Activated T-helper 1 cell treated with Interleukin-2 at 50 U/mL for 16 hours (primary cell): ENCODE measurements around the gene PCBP2.
"Not testable (repeated sequence)": the region's sequence is repeated elsewhere in the genome, so short reads cannot be mapped to it uniquely, and the experiment has no call there.

Source experiments
- DNase-seq: peaks from one replicate; pipeline ENCODE4 v3.0.0-alpha.2; 2020; ENCODE audit warnings: low read depth

PCBP2 gene

DNA sequence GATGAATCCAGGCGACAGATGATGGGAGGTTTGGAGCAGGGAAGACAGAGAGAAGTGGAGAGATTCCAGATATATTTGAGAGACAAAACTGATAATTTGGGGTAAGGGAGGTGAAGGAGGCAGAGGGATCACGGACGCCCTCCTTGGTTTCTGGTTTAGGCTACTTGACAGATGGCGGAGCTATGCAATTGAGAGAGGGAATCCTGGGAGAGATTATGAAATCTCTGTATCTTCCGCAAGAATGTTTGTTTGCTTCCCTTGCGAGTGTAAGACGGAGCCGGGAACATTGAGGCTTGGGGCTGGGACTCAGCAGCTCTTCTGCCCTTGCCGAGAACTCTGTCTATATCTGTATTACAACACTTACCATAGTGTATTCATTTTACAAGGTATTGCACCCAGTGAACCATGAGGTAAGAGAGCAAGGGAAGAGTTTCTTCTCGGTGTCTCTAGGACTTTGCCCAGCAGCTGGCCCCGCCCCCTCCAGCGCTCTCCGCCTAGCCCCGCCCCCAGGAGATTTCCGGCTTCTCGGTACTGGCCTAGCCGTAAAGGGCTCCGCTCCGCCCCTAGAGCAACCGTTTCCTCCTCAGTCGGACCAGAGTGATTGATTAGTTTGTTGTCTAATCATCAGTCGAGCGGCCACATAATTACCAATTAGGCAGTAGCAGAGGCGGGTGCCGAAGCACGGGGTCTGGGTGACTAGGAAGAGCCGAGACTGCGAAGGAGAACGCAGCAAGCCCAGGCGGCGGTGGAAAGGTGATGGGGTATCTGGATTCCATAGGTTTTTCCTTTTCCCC is 10.7 kb upstream of the PCBP2 start, which contains the start of gene PRR13:
Gene PRR13, plus strand, starts transcription at position 695 of the 794 bp plus-strand sequence. CDS start 981 bp downstream, outside the sequence.
- peak; percentile 96 for DNase-seq

DNA sequence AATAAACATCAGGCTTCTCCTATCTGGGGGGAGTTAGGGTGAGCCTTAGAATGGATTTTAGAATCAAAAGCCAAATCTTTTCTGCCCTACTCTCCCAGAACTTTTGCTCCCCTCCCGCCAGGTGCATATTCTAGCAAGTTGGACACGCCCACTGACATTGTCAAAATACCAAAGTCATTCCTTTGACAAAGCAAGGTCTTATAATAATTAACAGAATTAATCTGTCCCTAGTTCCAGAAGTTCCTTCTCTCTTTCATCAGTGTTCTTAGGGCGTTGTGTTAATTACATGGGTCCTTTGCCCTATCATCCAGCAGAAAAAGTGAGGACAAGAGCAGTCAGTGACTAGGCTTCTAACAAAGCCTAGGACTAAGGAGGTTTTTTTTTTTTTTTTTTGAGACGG is 7.9 kb upstream of the PCBP2 start:
- no peak for DNase-seq

DNA sequence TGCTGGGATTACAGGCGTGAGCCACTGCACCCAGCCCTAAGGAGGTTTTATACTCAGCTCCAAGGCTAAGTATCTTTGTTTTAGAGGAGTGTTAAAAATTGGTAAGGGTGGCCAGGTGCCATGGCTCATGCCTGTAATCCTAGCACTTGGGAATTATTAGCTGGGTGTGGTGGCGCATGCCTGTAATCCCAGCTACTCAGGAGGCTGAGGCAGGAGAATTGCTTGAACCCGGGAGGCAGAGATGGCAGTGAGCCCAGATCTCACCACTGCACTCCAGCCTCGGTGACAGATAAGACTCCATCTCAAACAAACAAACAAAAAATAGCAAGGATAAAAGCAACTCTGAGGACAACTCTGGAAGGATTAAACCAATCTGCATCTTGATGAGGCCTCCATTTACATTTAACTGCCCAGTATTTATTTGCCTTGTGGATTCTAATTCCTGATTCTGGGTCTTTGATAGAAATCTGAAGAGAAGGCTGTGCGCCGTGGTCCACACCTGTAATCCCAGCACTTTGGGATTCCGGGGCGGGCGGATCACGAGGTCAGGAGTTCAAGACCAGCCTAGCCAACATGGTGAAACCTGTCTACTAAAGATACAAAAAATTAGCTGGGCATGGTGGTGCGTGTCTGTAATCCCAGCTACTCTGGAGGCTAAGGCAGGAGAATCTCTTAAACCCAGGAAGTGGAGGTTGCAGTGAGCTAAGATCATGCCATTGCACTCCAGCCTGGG is 7.1 kb upstream of the PCBP2 start:
- not testable (repeated sequence) for DNase-seq

DNA sequence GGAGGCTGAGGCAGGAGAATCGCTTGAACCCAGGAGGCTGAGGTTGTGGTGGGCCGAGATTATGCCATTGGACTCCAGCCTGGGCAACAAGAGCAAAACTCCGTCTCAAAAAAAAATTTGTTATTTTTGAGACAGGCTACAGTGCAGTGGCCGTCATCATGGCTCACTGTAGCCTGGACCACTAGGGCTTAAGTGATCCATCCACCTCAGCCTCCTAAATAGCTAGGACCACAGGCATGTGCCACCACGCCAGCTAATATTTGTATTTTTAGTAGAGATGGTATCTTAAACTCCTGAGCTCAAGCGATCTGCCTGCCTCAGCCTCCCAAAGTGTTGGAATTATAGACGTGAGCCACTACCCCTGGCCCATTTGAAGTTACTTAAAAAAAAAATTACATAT is 966 bp upstream of the PCBP2 start:
- no peak for DNase-seq

DNA sequence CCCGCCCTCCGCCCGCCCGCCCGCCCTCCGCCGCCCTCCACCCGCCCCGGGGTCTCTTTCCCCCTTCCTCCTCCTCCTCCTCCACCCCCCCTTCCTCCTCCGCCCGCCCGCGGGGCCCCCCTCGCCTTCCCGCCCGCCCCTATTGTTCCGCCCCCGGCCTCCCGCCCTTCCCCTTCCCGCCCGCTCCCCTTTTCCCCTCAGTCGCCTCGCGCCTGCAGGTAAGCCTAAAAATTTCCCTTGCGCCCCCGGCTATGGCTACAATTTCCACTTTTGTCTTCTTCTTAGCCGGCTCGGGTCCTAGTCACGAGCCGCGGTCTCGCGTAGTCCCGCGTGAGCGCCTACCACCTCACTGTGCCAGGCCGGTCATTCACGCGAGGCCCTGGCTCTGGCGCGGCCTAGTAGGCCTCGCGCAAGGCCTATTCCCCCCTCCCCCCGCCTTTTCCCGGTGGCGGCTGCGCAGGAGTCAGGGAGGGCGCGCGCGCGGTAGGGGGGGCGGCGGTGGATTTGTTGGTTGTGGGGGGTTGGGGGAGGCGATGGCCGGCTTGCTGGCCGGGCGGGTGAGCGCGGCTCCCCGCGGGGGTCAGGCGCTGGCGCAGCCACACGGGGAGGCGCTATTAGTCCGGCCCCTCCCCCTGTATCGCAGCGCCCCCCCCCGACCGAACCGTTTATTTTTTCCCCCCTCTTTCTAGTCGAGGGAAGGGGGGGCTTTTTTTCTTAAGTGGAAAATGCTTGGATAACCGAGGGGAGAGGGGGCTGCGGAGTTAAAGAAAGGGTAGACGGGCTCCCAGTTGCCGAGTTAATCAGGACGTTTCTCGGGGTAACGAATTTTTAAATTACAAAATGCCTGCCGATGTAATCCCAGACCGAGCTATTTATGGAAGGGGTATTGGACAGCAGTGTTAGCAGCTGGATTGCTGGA is 516 bp downstream of the PCBP2 start:
- DNase-seq = peak; percentile 65

DNA sequence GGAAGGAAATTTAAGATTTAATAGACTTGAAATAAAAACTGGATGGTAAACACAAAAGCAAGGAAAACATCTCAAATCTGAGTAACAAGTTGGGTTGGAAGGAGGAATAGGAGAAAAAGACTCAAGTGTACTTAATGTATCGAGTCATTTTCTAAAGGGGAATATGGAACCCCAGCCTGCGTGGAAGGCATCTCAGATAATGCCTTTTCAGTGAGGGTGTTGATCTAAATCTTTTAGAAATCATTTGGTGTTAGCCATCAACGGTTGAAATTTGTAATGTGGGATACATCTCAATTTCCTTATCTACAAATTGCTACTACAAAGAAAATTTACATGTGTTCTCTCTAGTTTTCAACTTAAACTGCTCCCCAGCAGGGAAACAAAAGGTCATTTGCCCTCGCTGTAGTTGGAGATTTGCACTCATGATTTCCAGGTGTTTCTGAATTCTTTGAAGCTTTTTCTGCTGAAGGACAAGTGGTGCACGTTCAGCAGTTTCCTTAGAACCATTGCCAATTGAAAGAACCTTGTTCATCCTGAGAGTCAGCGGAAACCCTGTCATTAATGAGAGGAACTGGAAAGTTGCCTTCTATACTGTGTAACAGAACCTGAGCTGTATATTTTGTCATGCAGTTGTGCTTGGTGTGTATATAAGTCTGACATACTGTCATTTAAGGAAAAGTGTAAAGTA is 2.2 kb downstream of the PCBP2 start:
- DNase-seq = no peak

DNA sequence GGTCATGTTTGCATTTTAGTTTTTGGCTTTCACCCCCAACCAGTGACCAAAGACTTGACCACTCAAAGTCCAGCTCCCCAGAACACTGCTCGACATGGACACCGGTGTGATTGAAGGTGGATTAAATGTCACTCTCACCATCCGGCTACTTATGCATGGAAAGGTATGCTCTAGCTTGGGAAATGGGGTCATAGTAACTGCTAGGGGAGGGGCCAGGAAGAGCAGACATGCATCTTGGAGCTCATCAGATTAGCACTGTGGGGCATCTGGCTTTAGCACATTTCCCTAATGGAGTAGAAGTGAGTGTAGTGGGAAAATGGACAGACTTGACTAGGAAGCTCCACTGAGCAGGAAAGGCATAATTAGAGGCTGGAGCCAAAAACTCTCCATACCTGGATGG is 2.8 kb downstream of the PCBP2 start:
- DNase-seq = no peak

DNA sequence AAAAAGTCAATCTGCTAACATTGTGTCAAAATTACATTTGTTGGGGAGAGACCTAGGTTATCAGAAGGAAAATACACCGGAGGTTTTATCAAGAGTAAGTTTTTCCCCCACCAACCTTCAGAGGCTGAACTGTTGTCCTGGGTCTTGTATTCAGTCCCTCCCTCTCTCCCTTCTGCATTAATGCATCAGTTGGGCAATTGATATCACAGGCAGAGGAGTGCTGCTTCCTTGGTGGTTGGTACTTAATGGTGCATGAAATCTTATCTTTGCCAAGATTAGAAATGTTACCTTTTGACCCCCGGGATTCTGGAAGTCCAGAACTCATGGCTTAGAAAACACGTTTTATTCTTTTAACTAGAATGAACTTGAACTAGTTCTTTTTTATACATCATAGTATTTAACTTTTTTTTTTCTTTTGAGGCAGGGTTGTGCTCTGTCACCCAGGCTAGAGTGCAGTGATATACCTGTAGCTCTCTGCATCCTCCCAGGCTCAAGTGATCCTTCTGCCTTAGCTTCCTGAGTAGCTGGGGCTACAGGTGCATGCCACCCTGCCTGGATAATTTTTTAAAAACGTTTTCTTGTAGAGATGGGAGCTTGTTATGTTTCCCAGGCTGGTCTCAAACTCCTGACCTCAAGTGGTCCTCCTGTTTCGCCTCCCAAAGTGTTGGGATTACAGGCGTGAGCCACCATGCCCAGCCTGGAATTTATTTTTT is 4.9 kb downstream of the PCBP2 start:
- no peak for DNase-seq

DNA sequence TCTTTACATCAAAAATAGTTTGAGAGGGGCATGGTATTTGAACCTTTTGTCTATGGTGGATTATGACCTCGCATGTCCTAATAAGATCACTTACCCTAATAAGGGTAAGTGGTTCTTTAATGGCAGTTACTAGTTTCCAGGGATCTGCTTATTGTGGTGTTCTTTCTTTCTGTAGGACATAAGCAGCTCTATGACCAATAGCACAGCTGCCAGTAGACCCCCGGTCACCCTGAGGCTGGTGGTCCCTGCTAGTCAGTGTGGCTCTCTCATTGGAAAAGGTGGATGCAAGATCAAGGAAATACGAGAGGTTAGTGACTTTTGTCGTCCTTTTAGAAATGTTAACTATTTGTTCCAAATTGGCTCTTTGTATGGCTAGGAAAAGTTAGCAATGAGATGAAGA is 7.2 kb downstream of the PCBP2 start:
- no peak for DNase-seq

DNA sequence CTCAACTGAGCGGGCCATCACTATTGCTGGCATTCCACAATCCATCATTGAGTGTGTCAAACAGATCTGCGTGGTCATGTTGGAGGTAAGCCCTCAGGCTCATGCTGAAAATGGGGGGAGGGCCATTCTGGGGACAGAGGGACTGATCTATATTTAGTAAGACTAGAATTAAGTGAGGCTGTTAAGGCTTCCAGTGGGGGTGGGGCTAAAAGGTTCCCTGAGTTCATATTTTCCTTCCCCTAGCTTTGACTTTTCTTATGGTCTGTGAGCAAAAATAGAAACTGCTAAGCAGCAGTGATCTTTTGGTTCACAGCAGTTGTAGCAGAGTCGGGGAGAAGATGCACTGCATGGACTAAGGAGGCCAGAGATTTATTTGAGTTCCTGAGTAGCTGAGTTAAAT is 9.2 kb downstream of the PCBP2 start:
- no peak for DNase-seq

DNA sequence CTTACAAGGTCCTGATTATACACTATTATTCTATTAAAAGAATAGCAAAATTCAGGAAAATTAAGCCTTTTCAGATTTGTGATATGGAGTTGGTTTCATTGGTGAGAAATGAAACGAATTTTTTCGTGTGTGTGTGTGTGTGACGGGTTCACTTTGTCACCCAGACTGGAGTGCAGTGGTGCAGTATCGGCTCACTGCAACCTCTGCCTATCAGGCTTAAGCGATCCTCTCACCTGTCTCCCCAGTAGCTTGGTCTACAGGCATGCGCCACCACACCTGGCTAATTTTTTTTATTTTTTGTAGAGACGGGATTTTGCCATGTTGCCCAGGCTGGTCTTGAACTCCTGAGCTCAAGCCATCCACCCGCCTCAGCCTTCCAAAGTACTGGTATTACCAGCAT is 9.7 kb downstream of the PCBP2 start:
- DNase-seq = no peak

DNA sequence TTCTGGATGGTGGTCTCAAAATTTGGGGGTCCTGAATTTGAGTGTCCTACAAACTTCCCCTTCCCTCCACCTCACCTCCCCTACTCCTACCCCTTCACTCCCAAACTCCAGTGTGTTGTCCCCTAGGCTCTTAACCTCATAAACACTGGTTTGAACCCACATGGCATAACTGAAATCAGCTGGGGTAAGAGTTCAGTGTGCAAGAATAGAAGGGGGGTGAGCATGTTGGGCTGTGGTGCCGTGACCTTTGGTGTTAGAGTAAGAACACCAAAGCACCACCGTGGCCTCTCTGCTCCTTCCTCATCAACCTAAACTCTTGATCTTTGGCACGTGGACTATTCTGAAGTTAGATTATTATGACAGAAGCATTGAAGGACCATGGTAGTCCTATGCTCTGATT is 11.0 kb downstream of the PCBP2 start:
- no peak for DNase-seq

DNA sequence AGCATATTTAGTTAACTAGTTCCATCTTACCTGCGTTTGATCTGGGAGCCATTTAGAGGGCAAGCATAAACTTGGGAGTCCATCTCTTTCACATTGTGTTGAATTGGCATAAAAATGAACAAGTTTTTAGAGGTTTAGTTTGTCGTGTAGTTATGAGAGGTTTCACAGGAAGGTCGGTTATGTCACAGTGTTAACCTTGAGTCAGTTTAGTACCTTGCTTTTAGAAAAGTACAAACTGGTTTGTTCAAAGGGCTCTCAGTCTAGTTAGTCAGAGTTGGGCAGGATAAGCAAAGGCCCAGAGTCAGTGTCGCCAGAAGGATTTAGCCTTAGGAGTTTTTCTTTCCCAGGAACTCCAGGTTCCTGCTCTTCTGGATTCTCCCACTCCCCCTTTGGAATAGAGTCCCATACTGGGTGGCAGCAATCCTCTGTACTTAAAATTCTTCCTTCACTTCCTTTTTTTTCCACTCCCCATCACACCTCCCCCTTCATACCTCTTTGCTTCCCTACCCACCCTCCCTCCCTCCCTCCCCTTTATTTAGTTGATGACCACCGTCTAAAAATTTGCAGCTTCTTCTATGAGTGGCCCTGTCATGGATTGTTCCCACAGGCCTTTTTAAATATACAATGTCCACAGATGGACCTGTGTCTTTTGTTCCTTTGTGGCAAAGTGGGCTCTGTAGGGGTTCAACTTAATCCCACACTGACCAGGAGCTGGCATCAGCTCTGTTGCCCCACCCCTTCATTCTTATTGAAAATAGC is 12.1 kb downstream of the PCBP2 start:
- no peak for DNase-seq

DNA sequence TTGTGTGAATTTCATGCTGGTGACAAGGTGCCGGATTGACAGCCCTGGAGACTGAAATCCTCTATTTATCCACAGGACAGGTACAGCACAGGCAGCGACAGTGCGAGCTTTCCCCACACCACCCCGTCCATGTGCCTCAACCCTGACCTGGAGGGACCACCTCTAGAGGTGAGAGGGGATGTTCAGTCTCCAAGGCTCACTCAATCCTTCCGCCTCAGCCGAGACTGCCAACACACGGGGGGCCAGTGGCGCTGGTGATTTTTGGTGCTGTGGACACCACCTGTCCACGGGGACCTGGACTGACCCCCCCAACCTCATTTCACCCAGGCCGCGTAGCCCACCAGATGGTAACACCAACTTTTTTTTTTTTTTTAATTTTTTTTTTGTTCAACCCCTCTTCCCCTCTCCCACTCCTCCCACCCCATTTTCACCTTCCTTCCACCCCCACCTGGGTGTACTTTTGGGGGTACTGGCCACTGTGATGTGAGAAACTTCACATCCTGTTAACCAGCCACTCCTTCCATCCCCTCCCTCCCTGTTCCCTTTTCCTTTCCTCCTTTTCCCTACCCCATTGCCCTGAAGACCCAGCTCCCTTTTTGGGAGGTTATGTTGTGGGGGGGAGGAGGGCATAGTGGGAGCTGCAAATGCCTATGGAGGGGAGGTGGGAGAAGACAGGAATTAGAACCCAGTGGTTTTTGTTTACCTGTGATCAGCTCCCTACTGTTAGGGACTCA is 12.9 kb downstream of the PCBP2 start:
- no peak for DNase-seq

DNA sequence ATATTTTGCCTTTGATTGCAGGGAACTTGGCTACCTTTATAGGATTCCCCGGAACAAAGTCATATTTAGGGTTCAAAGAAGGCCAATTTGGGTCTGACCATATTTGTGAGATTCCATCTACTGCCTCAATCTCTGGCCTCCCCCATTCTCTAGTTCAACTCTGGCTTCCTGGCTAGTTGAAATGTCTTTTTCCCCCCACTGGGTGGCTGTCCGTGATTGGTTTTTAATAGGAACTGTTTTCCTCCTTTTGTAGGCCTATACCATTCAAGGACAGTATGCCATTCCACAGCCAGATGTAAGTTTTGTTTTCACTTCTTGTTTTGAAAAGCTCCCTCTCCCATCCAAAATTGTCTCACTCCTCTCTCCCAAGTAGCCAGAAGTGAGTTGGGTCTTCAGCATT is 13.8 kb downstream of the PCBP2 start:
- DNase-seq = no peak

DNA sequence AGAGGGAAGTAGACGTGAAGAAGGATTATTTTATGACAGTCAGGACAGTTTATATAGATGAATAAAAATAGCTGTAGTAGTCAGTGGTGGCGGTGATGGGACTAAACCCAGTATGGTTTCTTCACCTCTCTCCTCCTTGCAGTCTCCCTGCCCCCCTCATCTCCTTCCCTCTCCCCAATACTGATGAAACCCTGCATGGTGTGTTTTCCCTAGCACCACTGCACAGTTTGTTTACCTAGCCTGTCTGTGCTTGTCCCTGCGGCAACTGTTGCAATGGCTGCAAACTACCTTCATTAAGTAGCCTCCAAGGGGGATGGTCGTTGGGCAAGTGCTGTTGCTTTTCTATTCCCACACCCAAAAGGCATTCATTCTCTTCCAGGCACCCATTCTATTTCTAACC is 14.7 kb downstream of the PCBP2 start:
- DNase-seq = no peak

DNA sequence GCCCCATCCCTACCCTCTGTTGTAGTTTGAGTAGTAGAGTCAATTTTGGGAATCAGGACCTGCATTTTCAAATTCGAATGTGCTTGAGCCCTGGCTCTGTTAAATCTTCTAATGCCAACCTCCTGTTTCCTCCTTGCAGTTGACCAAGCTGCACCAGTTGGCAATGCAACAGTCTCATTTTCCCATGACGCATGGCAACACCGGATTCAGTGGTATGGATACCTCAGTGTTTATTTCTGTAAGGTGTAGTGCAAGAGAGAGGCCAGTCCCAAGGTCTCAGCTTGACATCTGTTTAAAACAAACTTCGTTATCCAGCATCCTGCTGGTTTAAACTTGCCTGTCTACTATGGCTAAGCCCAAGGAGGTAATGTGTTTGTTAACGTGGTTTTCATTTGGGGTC is 15.2 kb downstream of the PCBP2 start:
- DNase-seq = no peak

DNA sequence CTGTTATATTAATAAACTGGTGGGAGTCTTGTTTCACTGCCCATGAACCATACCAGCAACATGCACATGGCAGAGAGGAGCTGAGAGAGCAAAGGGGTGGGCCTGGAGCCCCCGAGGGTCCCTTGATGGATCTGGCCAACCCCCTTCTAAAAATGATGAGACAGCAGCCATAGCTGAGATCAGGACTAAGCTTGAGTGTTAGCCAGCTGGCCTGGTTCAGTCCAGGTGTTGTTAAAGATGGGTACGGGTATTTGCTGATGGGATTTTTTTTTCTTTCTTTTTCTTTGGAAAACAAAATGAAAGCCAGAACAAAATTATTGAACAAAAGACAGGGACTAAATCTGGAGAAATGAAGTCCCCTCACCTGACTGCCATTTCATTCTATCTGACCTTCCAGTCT is 16.0 kb downstream of the PCBP2 start:
- DNase-seq = no peak

DNA sequence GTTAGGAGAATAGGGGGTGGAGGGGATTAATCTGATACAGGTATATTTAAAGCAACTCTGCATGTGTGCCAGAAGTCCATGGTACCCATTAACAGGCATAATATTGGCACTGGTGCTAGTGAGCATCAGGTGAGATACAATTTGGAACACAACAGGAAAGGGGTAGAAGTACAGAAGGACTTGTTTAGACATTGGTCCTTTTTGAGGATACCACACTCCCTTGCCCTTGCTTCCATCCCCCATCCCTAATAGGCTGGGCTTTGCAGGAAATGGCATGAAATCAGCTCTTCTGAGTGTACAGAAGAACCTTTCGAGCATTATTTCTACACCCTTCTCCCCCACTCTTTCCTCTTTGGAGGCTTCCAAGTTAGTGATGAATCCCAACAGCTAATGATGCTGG is 16.4 kb downstream of the PCBP2 start:
- no peak for DNase-seq

DNA sequence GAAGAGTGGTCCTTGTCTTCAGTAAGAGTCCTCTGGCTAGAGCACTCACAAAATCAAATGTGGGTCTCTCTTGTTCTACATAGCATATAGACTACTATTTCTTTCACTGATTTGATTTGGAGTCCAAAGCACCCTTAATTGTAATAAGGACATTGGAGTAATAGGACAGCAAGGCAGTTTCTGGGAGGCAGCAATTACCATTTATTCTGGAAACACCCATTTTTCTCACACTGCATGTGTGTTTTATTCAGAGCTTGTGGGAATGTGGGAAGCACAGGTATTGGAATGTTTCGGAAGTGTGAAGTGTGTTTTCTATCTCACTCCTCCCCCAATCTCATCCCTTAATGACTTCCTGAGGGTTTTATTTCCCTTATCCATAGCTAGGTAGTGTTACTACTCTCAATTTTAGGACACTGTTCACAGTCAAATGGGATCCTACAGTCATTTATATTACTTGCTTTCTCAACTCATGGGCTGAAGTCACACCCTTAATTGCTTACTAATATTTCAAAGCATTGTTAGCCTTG is 20.2 kb downstream of the PCBP2 start:
- DNase-seq = no peak
